Measurements from ENCODE around the gene CAVIN2.

The CAVIN2 gene

GRCh38 chr2:191863988-191864387 lies 17.1 kb upstream of the CAVIN2 start:
- Histone ChIP-seq H3K9me3 (ENCODE audit: low read length) (no peaks in the 10 kb centered on the region), H3K79me2 (ENCODE audit: insufficient read depth, low read length) (no peaks in the 10 kb centered on the region), H3K27me3 (ENCODE audit: insufficient read depth, low read length) (no peaks in the 10 kb centered on the region), H3K36me3 (ENCODE audit: insufficient read depth, low read length) (no peaks in the 10 kb centered on the region), H3K4me2 (ENCODE audit: low read length) (no peak overlapping the region), H3K9ac (ENCODE audit: low read length) (no peak overlapping the region), H3K4me1 (ENCODE audit: insufficient read depth, low read length, severe bottlenecking) (no peaks in the 10 kb centered on the region), H3F3A (ENCODE audit: insufficient read depth, low read length) (no peaks in the 10 kb centered on the region), H3K9me2 (ENCODE audit: low read depth, low read length) (no peaks in the 10 kb centered on the region), H3K27ac (ENCODE audit: low read depth, low read length, poor library complexity, severe bottlenecking) (no peak overlapping the region), H3K4me3 (ENCODE audit: low read depth, low read length, poor library complexity, severe bottlenecking) (no peak overlapping the region), H2AFZ (ENCODE audit: low read length) (no peak overlapping the region), H4K20me1 (ENCODE audit: insufficient read depth, low read length) (no peaks in the 10 kb centered on the region)
- no peak for TF ChIP-seq CTCF (IDR thresholded peaks at IDR 0.05; ENCODE audit: low read length)
- no peak for TF ChIP-seq EZH2 (IDR thresholded peaks at IDR 0.05; ENCODE audit: borderline replicate concordance, low read length)

- Histone ChIP-seq H3K9me3 (ENCODE audit: low read length) (no peaks in the 10 kb centered on the region), H3K4me3 (ENCODE audit: low read depth, low read length, poor library complexity, severe bottlenecking) (no peak overlapping the region), H3K36me3 (ENCODE audit: insufficient read depth, low read length) (no peaks in the 10 kb centered on the region), H3K9ac (ENCODE audit: low read length) (no peak overlapping the region), H3K27me3 (ENCODE audit: insufficient read depth, low read length) (no peaks in the 10 kb centered on the region), H3F3A (ENCODE audit: insufficient read depth, low read length) (no peaks in the 10 kb centered on the region), H3K9me2 (ENCODE audit: low read depth, low read length) (no peaks in the 10 kb centered on the region), H3K79me2 (ENCODE audit: insufficient read depth, low read length) (no peaks in the 10 kb centered on the region), H2AFZ (ENCODE audit: low read length) (no peak overlapping the region), H4K20me1 (ENCODE audit: insufficient read depth, low read length) (no peaks in the 10 kb centered on the region), H3K4me1 (ENCODE audit: insufficient read depth, low read length, severe bottlenecking) (no peaks in the 10 kb centered on the region), H3K4me2 (ENCODE audit: low read length) (no peak overlapping the region), H3K27ac (ENCODE audit: low read depth, low read length, poor library complexity, severe bottlenecking) (no peak overlapping the region)
- TF ChIP-seq CTCF (IDR thresholded peaks at IDR 0.05; ENCODE audit: low read length) (no peak), EZH2 (IDR thresholded peaks at IDR 0.05; ENCODE audit: borderline replicate concordance, low read length) (no peak)
These were observed 15.4 kb upstream of the CAVIN2 start for GRCh38 chr2:191862156-191862775.

- H3K27me3 ChIP-seq (ENCODE audit: insufficient read depth, low read length): no peaks in the 10 kb centered on the region
- H3K36me3 ChIP-seq (ENCODE audit: insufficient read depth, low read length): no peaks in the 10 kb centered on the region
- no peaks in the 10 kb centered on the region for H3K4me1 ChIP-seq (ENCODE audit: insufficient read depth, low read length, severe bottlenecking)
- no peak overlapping the region for H2AFZ ChIP-seq (ENCODE audit: low read length)
- no peaks in the 10 kb centered on the region for H3K9me3 ChIP-seq (ENCODE audit: low read length)
- no peaks in the 10 kb centered on the region for H3F3A ChIP-seq (ENCODE audit: insufficient read depth, low read length)
- H3K4me2 ChIP-seq (ENCODE audit: low read length): no peak overlapping the region
- H3K9ac ChIP-seq (ENCODE audit: low read length): no peak overlapping the region
- H4K20me1 ChIP-seq (ENCODE audit: insufficient read depth, low read length): no peaks in the 10 kb centered on the region
- H3K79me2 ChIP-seq (ENCODE audit: insufficient read depth, low read length): no peaks in the 10 kb centered on the region
- no peak overlapping the region for H3K27ac ChIP-seq (ENCODE audit: low read depth, low read length, poor library complexity, severe bottlenecking)
- TF ChIP-seq CTCF (IDR thresholded peaks at IDR 0.05; ENCODE audit: low read length) (no peak), EZH2 (IDR thresholded peaks at IDR 0.05; ENCODE audit: borderline replicate concordance, low read length) (no peak)
- no peaks in the 10 kb centered on the region for H3K9me2 ChIP-seq (ENCODE audit: low read depth, low read length)
- H3K4me3 ChIP-seq (ENCODE audit: low read depth, low read length, poor library complexity, severe bottlenecking): no peak overlapping the region
These were observed 14.0 kb upstream of the CAVIN2 start for GRCh38 chr2:191860760-191861466.

Data from OCI-LY1 (cell line).